ENCODE measurements around the gene ARFGEF3.

DNA sequence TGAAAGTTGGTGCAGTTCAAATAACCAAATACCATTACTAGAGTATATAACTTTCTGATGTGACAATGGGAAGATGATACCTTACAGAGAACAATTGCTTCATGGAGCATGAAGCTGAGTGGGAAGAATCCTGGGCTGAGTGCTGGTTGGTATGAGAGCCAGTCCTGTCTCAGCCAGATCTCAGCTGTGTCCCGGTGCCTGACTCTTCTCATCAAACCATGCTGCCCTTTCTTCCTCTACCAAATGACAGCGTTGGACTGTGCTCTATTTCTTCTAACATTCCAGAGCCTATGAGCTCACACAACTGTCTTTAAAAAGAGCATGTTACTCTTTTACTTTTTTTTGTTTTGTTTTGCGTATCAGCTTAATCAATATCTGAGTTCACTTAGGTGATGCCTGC is 84.0 kb downstream of the ARFGEF3 start:
- TF ChIP-seq, protein P1, sequence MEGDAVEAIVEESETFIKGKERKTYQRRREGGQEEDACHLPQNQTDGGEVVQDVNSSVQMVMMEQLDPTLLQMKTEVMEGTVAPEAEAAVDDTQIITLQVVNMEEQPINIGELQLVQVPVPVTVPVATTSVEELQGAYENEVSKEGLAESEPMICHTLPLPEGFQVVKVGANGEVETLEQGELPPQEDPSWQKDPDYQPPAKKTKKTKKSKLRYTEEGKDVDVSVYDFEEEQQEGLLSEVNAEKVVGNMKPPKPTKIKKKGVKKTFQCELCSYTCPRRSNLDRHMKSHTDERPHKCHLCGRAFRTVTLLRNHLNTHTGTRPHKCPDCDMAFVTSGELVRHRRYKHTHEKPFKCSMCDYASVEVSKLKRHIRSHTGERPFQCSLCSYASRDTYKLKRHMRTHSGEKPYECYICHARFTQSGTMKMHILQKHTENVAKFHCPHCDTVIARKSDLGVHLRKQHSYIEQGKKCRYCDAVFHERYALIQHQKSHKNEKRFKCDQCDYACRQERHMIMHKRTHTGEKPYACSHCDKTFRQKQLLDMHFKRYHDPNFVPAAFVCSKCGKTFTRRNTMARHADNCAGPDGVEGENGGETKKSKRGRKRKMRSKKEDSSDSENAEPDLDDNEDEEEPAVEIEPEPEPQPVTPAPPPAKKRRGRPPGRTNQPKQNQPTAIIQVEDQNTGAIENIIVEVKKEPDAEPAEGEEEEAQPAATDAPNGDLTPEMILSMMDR (IDR thresholded peaks at IDR 0.05) = no peak
- no peak for TF ChIP-seq EZH2 (IDR thresholded peaks at IDR 0.05; ENCODE audit: borderline replicate concordance, insufficient read depth, low read depth, low read length, poor library complexity, severe bottlenecking)
